ENCODE results near the gene TMEM179B.
"Not testable (repeated sequence)": the region's sequence is repeated elsewhere in the genome, so short reads cannot be mapped to it uniquely, and the experiment has no call there.

Gene TMEM179B, protein sequence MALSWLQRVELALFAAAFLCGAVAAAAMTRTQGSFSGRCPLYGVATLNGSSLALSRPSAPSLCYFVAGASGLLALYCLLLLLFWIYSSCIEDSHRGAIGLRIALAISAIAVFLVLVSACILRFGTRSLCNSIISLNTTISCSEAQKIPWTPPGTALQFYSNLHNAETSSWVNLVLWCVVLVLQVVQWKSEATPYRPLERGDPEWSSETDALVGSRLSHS

DNA sequence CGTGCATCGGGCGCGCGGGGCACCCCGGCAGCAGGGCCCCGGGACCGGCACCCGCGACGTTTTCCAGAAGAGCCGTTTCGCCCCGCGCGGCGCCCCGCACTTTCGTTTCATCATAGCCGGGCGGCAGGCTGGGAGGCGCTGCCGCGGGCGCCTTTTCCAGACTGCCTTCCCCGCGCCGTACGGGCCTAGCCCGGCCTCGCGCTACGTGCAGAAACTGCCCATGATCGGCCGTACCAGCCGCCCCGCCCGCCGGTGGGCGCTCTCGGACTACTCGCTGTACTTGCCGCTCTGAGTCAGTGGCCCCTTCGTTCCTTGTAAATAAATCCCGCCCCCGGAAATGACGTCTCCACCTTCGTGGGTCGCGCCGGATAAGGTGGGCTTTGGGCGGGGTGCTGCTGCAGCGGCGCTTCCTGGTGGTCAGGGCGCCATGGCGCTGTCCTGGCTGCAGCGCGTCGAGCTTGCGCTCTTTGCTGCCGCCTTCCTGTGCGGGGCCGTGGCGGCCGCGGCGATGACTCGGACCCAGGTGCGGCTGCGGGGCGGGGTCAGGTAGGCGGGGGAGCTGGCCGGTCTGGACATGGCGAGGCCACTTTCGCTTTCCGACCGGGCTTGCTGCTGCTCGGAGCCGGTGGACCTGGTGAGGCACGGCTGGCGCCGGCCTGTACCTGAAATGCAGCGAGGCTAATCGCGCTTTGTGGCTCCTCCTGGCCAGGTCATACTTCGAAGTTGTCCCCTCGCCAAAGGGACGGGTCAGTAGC lies at the start of gene TMEM179B:
Gene TMEM179B (plus strand): TSS at position 398 of the 755 bp plus-strand sequence. CDS start 30 bp downstream, at position 428.
- TF ChIP-seq, protein P1, sequence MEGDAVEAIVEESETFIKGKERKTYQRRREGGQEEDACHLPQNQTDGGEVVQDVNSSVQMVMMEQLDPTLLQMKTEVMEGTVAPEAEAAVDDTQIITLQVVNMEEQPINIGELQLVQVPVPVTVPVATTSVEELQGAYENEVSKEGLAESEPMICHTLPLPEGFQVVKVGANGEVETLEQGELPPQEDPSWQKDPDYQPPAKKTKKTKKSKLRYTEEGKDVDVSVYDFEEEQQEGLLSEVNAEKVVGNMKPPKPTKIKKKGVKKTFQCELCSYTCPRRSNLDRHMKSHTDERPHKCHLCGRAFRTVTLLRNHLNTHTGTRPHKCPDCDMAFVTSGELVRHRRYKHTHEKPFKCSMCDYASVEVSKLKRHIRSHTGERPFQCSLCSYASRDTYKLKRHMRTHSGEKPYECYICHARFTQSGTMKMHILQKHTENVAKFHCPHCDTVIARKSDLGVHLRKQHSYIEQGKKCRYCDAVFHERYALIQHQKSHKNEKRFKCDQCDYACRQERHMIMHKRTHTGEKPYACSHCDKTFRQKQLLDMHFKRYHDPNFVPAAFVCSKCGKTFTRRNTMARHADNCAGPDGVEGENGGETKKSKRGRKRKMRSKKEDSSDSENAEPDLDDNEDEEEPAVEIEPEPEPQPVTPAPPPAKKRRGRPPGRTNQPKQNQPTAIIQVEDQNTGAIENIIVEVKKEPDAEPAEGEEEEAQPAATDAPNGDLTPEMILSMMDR (conservative IDR thresholded peaks at IDR 0.05; ENCODE audit: low read depth): peak; percentile 11
- CTCF ChIA-PET: interaction anchor here (0.5 to 2.1 kb wide), 32 partner anchors 8 to 579 kb away, joined by 3 to 41 read pairs (median 4); partner anchors contain the start of genes C11orf98, LBHD1, SCGB2A1 and SLC3A2
- peak; percentile 94 for DNase-seq (ENCODE audit: low spot score)
- POLR2A ChIA-PET (ENCODE audit: low non-redundant PET): interaction anchor here (0.6 to 1.5 kb wide), 3 partner anchors 53 to 71 kb away, joined by 3 to 5 read pairs (median 3); no protein-coding TSS in a partner anchor
- peak within 1 kb of the TSS; percentile 99 for H3K27ac ChIP-seq

DNA sequence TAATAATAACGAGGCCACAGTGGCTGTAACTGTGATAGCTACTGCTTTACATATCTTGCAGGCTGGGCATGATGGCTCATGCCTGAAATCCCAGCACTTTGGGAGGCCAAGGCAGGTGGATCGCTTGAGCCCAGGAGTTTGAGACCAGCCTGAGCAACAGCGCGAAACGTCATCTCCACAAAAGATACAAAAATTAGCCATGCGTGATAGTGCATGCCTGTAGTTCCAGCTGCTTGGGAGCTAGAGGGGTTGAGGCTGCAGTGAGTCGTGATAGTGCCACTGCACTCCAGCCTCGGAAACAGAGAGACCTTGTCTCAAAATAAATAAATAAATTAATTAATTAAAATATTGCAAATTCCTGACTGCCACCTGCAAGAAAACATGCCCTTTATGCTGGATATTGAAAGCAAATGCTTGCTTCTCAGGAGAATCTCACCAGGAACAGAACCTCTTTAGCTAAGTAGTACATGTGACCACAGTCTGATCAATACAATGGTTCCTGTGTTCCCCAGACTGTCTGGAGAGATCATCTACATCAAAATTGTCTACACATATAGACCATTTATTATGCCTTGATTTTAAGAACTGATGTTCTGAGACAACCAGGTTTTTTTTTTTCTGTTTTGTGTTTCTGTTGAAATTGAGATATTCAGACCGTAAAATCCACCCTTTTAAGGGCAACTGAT lies 39.6 kb upstream of the TMEM179B start:
- no peak for DNase-seq (ENCODE audit: low spot score)
- TF ChIP-seq, protein P1 (conservative IDR thresholded peaks at IDR 0.05; ENCODE audit: low read depth): no peak
- CTCF ChIA-PET: interaction anchor here (0.6 kb wide), 1 partner anchor 121 kb away, joined by 3 read pairs; no protein-coding TSS in a partner anchor
- POLR2A ChIA-PET (ENCODE audit: low non-redundant PET): no interaction called here
- H3K27ac ChIP-seq: peak overlapping the region; percentile 61

DNA sequence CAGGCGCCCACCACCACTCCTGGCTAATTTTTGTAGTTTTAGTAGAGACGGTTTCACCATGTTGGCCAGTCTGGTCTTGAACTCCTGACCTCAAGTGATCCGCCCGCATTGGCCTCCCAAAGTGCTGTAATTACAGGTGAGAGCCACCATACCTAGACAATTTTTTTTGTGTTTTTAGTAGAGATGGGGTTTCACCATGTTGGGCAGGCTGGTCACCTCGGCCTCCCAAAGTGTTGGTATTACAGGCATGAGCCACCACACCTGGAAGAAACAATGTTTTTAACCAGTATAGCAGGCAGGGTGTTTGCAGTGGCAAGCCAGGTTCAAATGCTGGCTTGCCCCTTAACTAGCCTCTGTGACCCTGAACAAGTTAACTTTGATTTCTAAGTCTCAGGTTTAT lies 37.3 kb upstream of the TMEM179B start:
- CTCF ChIA-PET: not testable (repeated sequence)

DNA sequence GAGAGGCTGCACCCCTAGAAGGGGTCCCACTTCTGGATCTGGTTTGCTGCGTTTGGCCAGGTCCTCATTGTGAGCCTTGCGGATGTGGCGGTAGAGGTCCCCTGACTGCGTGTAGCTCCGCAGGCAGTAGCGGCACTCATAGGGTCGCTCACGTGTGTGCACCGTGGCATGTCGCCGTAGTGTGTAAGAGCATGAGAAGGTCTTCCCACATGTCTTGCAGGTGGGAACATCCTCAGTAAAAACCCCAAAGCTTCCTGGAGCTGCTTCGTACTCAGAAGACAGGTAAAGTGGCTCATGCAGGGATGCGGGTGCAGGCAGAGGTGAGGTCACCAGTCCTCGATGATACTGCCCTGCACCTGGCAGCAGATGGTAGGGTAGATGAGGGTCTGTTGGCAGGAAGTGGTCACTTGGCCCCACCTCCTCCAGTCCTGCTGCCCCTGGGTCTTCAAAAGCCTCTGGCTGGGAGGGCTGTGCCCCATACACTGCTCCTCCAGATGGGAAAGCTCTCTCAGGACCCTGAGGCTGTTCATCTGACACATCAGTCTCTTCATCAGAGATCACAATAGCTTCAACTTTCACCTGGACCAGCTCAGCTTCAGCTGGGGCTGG lies 34.9 kb upstream of the TMEM179B start:
- ChIA-PET CTCF (interaction anchor here (0.6 to 1.2 kb wide), 2 partner anchors 79 to 195 kb away, joined by 3 to 4 read pairs; no protein-coding TSS in a partner anchor), POLR2A (ENCODE audit: low non-redundant PET) (interaction anchor here (0.6 to 1.3 kb wide), 2 partner anchors 10 to 88 kb away, joined by 4 read pairs; partner anchors contain the start of gene POLR2G)
- DNase-seq (ENCODE audit: low spot score): no peak
- H3K27ac ChIP-seq: peak overlapping the region; percentile 86
- TF ChIP-seq, protein P1 (conservative IDR thresholded peaks at IDR 0.05; ENCODE audit: low read depth): no peak

More for the DNA sequence above, 37.3 kb upstream of the TMEM179B start:
- H3K27ac ChIP-seq: peak overlapping the region; percentile 20; the same call in 1 of the 2 replicates
- POLR2A ChIA-PET (ENCODE audit: low non-redundant PET); DNase-seq (ENCODE audit: low spot score): not testable (repeated sequence)

DNA sequence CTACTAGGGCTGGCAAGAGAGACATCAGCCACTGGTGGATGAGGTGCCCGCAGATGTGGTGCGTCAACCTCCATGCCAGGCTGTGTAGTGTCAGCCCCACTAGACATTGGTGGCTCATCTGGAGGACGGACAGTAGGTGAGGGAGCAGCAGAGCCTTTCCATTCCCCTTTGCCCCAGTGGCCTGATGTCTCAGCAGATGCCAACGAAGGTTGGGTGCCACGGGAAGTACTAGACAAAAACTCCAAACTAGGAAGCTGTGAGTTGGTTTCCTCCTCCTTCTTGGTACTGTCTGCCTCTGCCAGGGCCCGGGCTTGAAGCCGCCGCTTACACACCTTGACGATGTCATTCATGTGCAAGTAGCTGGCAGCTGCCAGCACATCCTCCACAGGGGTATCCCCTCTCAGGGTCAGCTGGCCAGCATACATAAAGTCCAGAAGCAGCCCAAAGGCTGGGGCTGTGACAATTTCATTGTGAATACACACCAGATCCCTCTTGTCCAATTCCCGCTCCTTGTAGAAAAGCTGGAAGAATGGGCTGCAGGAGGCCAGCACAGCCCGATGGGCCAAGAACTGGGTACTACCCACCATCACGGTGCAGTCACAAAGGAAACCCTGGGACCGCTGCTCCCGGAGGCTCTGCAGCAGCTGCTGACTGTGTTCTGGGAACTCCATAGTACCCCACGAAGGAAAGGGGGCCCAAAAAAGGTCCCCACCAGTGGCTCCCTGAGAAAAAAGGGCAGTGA lies 34.0 kb upstream of the TMEM179B start:
- ChIA-PET CTCF (interaction anchor here (0.5 to 1.3 kb wide), 5 partner anchors 17 to 1298 kb away, joined by 3 to 6 read pairs (median 4); partner anchors contain the start of gene TAF6L), POLR2A (ENCODE audit: low non-redundant PET) (interaction anchor here (0.8 to 1.5 kb wide), 10 partner anchors 9 to 88 kb away, joined by 3 to 6 read pairs (median 4); partner anchors contain the start of genes C11orf98, CSKMT, HNRNPUL2 and LBHD1)
- no peak for DNase-seq (ENCODE audit: low spot score)
- H3K27ac ChIP-seq: peak overlapping the region; percentile 86
- TF ChIP-seq, protein P1 (conservative IDR thresholded peaks at IDR 0.05; ENCODE audit: low read depth): no peak
